HG02885 (cell line): ENCODE results near the gene MPHOSPH8.
"Not testable (repeated sequence)": the region's sequence is repeated elsewhere in the genome, so short reads cannot be mapped to it uniquely, and the experiment has no call there.

Experiments
- ATAC-seq: cut with Tn5 transposase; IDR thresholded peaks from one replicate; pipeline ENCODE4 v1.9.1; 2021; ENCODE audit warnings: mild to moderate bottlenecking; ENCODE audit not compliant: unreplicated experiment, poor library complexity

The MPHOSPH8 gene

DNA sequence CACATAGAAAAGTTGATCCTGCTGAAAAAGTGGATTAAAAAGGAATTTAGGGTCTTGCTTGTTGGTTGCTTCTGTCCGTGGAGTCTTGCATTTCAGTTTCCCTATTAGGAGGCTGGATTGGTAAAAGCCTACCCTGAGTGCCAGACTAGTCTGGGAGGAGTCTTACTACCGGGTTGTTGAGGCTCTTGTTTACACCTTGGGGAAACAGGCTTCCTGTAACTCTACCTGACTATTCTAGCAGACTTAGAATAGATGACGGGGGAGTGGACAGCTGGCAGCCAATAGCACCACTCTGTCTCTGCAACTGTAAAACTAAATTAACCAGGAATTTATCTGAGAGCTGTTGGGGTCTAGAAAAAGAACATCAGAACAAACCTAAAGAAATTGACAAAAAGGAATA is 11.3 kb upstream of the MPHOSPH8 start:
- ATAC-seq = no peak

DNA sequence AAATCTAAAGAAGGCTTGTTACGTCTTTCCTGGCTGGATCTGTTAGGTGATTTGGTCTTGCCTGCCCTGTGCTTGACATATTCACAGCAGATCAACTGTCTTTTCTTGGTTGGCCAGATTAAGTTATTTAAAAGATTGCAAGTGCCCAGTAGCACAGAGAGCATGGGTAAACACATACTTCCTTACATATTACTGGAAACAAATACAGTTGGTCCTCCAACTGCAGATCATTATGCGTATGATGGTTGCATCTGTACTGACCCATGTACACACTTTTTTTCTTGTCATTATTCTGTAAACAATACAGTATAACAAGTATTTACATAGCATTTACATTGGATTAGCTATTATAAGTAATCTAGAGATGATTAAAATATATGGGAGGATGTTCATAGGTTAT is 9.2 kb upstream of the MPHOSPH8 start:
- no peak for ATAC-seq

DNA sequence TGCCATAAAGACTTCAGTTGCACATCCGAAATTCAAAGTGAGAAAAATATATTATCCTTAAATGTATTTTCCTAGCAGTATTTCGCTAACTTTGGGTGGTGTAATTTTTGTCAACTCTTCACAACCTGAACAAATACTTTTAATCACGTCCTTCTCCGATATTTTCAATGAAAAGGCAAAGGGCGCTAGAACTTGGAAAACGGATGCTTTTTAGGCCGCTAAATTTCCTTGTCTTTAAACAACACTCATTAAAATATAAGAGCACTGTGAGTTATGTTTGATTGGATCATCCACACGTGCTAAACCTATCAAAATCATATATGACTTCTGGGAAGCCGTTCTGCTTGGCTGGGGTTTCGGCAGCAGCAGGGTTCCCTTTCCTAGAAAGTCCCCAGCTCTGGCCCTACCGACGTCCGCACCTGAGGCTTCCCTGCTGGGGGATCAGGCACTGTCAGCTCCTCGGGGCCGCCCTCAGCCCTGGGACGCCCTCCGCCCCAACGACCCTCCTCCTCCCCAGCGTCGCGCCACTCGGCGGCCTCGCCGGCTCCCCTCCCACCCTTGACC is 462 bp upstream of the MPHOSPH8 start:
- ATAC-seq = no peak

DNA sequence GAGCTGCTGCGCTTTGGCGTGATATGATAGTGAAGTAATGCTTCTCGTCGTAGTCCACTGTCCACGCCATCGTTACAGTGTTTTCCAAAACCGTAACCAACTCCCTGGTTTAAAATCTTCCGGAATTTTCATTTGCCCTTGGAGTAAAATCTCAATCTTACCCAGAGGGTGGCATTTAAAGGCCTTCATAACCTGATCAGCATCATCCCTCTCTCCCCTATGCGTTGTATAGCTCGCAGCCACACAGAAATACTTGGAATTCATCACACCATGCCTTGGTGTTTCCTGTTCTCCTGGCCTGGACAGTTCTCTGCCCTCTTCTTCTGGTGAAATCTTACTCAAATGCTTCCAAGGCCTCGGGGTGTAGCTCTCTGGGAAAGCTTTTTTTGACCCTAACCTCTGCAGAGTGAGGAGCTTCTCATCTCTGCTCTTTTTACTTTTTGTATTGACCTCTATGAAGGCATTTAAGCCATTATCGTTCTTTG is 839 bp downstream of the MPHOSPH8 start:
- ATAC-seq = no peak

DNA sequence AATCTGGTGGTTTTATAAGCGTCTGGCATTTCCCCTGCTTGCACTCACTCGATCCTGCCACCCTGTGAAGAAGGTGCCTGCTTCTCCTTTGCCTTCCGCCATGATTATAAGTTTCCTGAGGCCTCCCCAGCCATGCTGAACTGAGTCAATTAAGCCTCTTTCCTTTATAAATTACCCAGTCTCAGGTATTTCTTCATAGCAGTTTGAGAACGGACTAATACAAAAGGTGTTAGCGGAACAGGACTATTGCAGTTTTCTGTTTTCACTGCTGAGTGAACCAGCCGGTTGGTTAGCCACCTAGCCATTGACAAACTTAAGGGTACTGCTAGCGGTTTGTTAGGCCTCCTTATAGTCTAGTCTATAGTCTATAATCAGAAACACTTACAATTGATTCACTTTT is 2.5 kb downstream of the MPHOSPH8 start:
- not testable (repeated sequence) for ATAC-seq

DNA sequence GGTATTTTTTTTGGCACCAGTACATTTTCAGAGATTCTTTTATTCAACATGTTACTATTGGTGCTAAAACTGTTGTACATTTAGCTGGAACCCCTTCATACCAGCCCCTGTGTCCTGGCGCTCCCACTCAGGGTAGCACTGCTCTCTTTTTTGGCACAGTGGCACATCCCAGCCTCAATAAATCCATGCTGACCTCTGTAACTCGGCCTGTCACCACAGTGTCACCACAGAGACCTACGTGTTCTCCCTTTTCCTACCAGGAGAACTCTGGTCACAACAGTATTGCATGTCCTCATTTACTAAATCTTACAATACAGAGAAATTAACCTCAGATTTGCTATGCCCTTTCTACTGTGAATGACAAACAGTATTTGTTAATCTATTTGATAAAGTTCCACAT is 10.2 kb downstream of the MPHOSPH8 start:
- no peak for ATAC-seq

DNA sequence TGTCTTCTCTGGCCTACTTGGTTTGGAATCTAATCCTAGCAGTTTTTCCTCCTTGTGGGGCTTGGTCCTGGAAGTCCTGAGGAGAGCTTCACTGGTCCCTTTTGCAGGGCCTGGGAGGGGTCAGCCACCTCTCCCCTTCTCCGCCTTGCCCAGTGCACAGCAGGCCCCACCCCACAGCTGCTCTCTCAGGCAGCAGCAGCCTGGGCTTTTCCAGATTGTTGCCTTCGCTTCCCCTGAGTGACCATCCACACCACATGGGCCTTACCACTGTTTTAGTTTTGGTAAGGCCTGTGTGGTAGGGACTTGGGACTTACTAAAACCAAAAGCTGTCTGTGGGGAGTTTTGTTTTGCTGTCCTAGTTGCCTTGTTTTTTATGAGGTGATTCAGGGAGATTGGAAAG is 11.5 kb downstream of the MPHOSPH8 start:
- no peak for ATAC-seq

DNA sequence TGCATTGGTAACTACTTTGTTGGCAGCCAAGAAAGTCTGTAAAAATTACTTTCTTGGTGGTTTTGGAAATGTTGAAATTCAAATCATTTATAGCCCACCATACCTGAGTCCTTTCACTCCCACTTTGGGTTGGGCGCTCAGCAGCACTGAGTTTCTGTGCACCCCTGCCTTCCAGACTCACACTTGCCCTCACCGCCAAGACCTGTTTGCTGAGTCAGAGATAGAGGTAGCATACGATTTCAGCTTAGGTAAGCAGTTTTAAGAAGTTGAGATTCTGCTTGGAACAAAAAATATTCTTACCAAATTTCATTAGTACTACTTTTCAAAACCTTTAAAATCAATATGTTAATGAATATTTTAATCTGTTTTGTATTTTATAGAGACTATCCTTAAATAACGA is 12.6 kb downstream of the MPHOSPH8 start:
- no peak for ATAC-seq

DNA sequence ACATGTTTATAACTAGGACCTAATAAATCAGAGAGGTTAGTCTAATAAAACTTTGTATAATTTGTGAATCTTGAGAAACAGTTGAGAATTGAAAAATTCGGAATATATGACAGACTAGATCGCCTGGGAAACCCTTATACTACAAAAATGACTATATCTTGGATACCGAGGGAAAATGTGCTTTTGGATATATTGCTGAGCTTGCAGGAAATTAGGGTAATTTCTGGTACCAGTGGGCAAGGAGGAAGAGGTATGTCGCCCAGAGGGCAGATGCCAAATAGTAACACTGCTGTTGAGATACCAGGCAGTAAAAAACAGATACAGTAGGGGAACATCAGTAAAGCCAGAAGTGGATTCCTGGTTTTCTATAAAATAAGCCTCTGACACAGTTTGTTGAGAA is 17.3 kb downstream of the MPHOSPH8 start:
- no peak for ATAC-seq

DNA sequence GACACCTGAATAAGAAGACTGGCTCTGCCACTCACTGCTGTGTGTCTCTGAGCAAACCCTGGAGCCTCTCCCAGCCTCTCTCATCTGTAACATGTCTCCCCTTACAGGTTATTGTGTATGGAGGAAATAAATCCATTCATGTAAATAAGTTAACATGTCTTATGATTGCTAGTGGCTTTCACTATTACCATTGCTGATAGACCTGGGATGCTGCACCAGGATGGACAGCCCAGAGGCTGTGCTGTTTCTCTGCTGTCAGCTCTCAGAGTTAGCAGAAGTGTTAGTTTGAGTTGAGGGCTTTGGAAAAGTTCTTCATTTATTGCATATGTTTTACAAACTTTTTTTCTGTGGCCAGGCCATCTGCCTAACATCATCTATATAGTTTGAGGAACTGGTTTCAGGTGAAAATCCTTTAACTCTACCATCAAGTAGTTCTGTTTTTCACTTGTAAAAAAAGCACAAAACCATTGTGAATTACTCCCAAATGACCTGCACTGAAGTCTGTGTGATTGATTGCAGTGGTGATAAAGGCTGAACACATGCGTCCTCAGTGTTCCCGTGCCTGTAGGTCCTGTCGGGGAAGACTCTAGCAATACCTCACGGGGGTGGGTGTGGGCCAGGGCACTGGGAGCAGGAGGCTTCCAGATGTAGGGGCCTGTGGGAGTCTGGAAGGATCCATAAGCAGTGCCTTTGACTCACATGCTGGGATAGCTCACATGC is 24.6 kb downstream of the MPHOSPH8 start:
- no peak for ATAC-seq

DNA sequence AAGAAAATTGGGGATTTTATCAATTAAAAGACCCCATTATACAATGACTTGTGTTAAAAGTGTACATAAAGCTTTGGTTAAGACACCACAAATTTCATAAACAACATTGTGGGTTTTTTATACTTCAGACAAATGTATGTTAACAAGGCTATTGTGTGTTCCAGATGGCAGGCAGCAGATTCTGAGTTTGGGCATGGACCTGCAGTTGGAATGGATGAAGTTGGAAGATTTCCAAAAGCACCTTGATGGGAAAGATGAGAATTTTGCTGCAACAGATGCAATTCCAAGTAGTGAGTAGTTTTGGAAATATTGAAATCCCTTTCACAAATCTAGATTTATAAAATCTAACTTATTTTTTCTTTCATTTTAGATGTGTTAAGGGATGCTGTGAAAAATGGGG is 25.4 kb downstream of the MPHOSPH8 start:
- no peak for ATAC-seq

DNA sequence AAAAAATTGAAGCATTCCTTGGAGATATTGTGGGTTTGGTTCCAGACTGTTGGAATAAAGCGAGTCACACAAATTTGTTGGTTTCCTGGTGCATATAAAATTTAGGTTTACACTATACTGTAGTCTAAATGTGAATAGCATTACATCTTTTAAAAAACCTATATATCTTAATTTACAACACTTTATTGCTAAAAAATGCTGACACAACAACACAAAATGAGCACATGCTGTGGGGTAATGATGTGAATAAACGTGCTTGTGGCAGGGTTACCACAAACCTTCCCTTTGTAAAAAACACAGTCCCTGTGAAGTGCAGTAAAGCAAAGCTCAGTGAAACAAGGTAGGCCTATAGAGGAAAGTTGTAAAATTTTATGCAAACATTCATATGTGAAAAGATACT is 27.7 kb downstream of the MPHOSPH8 start:
- ATAC-seq = no peak

DNA sequence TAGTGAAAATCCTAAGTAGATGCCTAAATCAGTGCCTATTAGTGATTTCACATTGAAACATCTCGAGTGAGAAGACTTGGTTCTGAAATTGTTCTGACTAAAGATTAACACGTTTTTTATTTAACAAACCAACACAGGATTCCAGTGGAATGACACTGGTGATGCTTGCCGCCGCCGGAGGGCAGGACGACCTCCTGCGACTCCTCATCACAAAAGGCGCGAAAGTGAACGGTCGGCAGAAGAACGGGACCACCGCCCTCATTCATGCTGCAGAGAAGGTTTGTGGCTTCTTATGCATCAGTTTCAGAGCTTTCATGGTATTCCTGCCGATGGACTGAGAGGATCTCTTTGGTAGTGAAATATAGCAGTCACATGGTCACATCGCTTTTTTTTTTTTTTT is 28.1 kb downstream of the MPHOSPH8 start:
- ATAC-seq = no peak

DNA sequence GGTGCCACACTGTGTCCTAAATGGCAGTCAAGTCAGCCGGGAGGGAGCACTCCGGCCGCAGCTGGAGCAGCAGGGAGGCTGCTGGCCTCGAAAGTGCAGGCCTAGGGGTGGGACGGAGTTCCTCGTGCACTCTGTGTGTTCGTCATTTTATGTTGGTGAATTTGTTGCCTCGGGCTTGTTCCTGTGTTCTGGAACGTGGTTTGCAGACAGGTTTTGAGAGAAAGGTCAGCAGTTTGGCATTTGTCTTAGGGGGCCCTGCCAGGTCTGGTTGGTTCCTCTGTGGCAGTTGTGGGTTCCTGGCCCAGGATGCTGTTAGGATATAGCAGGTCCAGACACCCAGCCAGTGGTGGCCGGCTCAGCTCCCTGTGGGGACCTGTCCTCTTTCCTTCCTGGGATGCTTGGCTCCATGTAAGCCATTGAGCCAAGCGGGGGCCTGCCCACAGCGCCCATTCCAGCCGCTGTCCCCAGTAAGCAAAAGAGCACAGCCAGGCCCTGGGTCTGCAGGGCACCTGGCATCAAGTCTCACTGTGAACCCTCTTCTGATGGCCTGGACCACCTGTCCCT is 30.0 kb downstream of the MPHOSPH8 start:
- no peak for ATAC-seq

DNA sequence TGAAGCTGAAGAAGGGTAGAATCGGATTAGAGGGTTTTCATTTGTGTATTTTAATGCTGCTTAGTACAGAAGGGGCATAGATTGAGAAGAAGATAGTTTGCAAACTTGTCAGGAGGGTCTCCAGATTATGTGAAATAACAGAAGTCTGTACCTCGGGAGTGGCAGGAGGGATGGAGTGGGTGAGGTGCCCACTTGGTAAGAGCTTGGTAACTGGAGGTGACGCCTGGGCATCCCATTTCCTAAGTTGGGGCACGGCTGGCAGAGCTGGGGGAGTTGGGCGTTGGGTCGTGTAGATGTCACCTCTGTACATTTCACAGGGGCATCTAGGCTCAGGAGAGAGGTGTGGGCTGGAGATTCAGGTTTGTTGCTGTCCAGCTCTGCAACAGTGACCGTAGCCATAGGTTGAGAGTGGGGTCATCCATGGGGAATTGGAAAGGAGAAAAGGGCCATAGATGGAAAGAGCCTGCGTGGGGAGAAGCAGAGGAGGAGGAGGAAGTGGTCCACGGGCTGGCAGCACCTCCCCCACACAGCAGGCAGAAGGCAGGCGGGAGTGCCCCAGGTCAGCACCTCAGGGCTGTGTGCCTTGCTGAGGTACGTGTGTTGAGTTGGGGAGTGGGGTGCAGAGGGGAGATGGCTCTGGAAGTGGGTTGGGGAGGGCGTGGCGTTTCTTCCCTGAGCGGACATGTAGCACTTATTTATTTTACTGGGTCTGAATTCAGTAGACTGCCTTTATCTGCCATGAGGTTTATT is 31.2 kb downstream of the MPHOSPH8 start:
- ATAC-seq = no peak

DNA sequence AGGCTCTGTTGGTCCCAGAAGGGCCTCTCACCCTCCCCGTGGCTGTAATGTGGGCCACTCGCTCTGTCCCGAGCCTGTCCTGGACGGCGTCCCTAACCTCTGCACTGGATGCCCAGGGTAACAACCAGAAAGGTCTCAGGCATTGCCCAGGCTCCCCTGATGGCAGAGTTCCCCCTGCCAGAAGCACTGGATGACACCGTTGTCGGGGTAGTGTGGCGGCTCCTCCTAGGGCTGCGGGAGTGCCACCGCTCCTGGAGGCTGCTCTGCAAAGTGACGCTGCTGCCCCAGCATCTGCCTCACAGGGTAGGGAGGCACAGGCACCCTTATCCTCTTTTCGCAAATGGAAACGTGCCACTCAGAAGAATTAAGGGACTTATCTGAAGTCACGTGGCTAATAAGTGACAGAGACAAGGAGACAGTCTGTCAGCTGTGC is 32.0 kb downstream of the MPHOSPH8 start:
- ATAC-seq = no peak

DNA sequence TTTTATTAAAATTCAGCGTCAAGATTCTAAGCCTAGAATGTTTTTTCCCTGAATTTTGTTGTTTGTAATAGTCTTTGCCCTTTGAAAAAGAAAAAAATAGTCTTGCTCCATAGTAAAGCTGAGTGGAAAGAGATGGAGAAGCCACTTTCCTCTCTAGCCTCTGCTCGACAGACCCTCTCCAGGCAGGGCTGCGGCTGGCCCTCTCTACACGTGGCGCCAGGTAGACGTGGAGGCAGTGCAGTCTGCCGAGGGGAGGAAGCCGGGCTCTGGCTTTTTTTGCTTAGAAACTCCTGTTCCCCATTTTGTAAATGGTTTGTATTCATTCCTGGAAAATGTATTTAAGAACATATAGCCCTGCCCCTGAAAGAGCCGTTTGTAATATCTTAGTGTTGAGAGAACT is 35.3 kb downstream of the MPHOSPH8 start:
- no peak for ATAC-seq

DNA sequence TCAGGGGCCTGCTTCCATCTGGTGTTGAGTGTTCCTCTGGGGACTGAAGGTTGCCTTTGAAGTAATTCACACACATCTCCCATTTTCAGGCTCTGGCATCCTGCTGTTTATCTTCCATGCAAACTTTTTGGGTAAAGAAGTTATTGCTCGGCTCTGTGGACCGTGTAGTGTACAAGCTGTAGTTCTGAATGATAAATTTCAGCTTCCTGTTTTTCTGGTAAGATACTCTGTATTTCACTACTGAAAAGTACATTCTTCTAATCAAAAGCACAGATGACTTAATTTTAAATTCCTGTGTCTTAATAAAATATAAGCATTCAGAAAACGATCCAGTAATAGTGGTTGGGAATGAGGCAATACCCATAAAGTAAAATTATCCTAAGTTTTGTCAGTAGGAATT is 36.7 kb downstream of the MPHOSPH8 start:
- ATAC-seq = no peak

DNA sequence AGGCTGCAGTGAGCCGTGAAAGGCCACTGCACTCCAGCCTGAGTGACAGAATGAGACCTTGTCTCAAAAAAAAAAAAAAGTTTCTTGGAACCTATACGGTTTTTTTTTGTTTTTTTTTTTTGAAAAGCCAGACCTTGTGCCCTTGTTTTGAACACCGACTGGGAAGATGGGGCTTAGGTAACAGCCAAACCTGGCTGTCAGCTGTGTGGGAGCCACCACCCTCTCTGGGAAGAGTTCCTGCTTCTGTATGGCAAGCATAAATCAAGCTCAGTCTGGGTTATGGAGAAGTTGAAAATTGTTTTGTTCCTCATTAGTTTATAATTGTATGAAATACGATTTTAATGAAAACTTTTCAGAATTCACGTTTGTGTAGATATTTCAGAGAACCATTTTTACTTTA is 39.5 kb downstream of the MPHOSPH8 start:
- no peak for ATAC-seq

DNA sequence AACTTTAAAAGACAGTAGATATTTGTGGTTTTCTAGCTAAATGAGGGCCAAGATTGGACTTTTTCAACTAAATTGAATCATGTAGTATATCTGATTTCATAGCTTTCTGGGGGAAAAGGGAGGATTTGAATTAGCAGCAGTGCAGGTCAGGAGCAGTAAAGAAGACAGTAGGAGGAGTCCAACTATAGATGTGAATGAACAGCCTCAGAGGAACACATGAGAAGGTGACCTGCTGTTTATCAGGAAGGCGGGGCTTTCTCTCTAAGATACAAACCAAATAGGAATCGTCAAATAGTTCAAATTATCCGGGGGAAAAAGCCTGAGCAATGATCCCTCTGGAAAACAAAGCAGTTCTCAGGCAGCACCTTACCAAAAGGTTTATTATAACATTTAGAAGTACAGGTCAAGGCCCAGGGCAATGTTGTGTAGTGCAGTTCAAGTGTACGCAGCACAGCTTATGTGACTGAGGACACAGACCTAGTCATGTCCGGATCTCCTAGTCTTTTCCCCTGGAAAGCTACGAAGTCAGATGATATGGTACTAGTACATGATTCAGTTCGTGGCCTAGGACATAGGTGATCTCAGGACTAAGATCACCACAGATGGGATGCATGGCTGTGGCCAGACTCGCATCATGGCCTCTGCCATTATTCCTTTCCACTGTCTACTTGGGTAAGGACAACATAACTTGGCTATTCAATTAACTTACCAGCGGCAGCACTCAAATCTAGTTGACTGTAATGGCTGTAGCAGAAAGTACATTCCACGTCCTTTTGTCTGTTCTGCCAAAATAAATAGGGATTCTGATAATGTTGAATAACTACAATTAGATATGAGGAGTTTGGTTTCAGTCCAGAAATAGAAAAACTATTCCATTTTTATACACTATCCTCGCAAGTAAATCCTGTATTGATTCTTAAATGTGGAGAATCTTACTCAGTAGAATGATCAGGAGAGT is 40.3 kb downstream of the MPHOSPH8 start:
- no peak for ATAC-seq
